GM23248 (cell line): Measurements from ENCODE around the gene SH3BP2.
"Not testable (repeated sequence)": the region's sequence is repeated elsewhere in the genome, so short reads cannot be mapped to it uniquely, and the experiment has no call there.

ENCODE experiments used
- EZH2 ChIP-seq: fragments of 200-600 bp; sonication (generic); IDR thresholded peaks from 2 replicates; pipeline ENCODE4 v1.6.1; 2018; ENCODE audit warnings: antibody characterized with exemption, mild to moderate bottlenecking; ENCODE audit not compliant: insufficient read depth, poor library complexity, severe bottlenecking
- EZH2phosphoT487 ChIP-seq: fragments of 200-600 bp; sonication (generic); IDR thresholded peaks from 2 replicates; pipeline ENCODE4 v1.6.1; 2018; ENCODE audit warnings: antibody characterized with exemption, moderate library complexity, mild to moderate bottlenecking, low read depth; ENCODE audit not compliant: insufficient read depth

- TF ChIP-seq EZH2phosphoT487, EZH2: not testable (repeated sequence)
Observed at GRCh38 chr4:2762486-2763370, 30.2 kb upstream of the SH3BP2 start.
